ENCODE results near the gene SLC23A2.

GRCh38 chr20:4946585-4946984 is 54.7 kb downstream of the SLC23A2 start:
- TF ChIP-seq SETDB1 (IDR thresholded peaks at IDR 0.05; ENCODE audit: insufficient read length, low read length) (no peak), ZNF335 (tag by site-specific recombination; conservative IDR thresholded peaks at IDR 0.05) (no peak), CTCF (tag by site-specific recombination; IDR thresholded peaks at IDR 0.05) (no peak), KLF16 (tag by site-specific recombination; IDR thresholded peaks at IDR 0.05) (no peak)

Data from HEK293 (cell line).